Measurements from ENCODE around the gene ICAM4. TPM values are rescaled to one million over a fixed set of nuclear protein-coding genes. Genes with fewer than 3 reads are reported as not detected.
A peak's percentile ranks its signal among the peaks of the same experiment; 100 is the strongest.
"Not testable (repeated sequence)": the region's sequence is repeated elsewhere in the genome, so short reads cannot be mapped to it uniquely, and the experiment has no call there.

ICAM4 gene
- total RNA-seq: 1 to 10 TPM; 1.4 to 2.1 TPM

- Mint-ChIP-seq H3K27me3 (peaks cover 8 to 9% of the 10 kb centered on the region in 2 donors), H3K27ac (peak within 1 kb of the TSS in 1 of 2 donors; percentile 17), H3K4me3 (peak within 1 kb of the TSS; percentile 56), H3K36me3 (peaks cover 12% of the 10 kb centered on the region), H3K4me1 (ENCODE audit: low read depth in 2 of 2) (peaks cover 44 to 65% of the 10 kb centered on the region in 2 donors), H3K9me3 (no peaks in the 10 kb centered on the region)
- DNase-seq (ENCODE audit: low spot score) (peak; percentile 60), ATAC-seq (no peak)
These were observed at the start of gene ICAM4 for GRCh38 chr19:10286803-10287737. ICAM4 (plus strand) TSS chr19:10286955; CDS start chr19:10287013, 58 bp downstream.

- no peaks in the 10 kb centered on the region for H3K27me3 Mint-ChIP-seq
- DNase-seq (ENCODE audit: low spot score) (no peak), ATAC-seq (no peak)
- peaks cover 13 to 18% of the 10 kb centered on the region in 2 donors for H3K4me1 Mint-ChIP-seq (ENCODE audit: low read depth in 2 of 2)
- H3K9me3 Mint-ChIP-seq: no peaks in the 10 kb centered on the region
- no peaks in the 10 kb centered on the region for H3K36me3 Mint-ChIP-seq
- H3K27ac Mint-ChIP-seq: peak overlapping the region in 1 of 2 donors; percentile 50
- no peak overlapping the region for H3K4me3 Mint-ChIP-seq
These were observed 49.1 kb upstream of the ICAM4 start for GRCh38 chr19:10237702-10238101.

- Mint-ChIP-seq H3K36me3 (no peaks in the 10 kb centered on the region), H3K27me3 (no peaks in the 10 kb centered on the region), H3K27ac (peak overlapping the region in 1 of 2 donors; percentile 50), H3K4me1 (ENCODE audit: low read depth in 2 of 2) (peaks cover 13 to 18% of the 10 kb centered on the region in 2 donors), H3K9me3 (no peaks in the 10 kb centered on the region), H3K4me3 (peak overlapping the region; percentile 17)
- DNase-seq (ENCODE audit: low spot score) (no peak), ATAC-seq (no peak)
These were observed 48.5 kb upstream of the ICAM4 start for GRCh38 chr19:10238172-10238783.

- ATAC-seq; H3K9me3 Mint-ChIP-seq; H3K27me3 Mint-ChIP-seq; H3K4me1 Mint-ChIP-seq (ENCODE audit: low read depth in 2 of 2); H3K27ac Mint-ChIP-seq; H3K4me3 Mint-ChIP-seq; DNase-seq (ENCODE audit: low spot score); H3K36me3 Mint-ChIP-seq: not testable (repeated sequence)
These were observed 44.8 kb upstream of the ICAM4 start for GRCh38 chr19:10241826-10242449.

GRCh38 chr19:10243606-10244005 is 43.1 kb upstream of the ICAM4 start:
- Mint-ChIP-seq H3K4me3 (no peak overlapping the region), H3K27ac (no peak overlapping the region), H3K9me3 (no peaks in the 10 kb centered on the region), H3K4me1 (ENCODE audit: low read depth in 2 of 2) (peaks cover 0 to 3% of the 10 kb centered on the region in 2 donors), H3K36me3 (no peaks in the 10 kb centered on the region), H3K27me3 (no peaks in the 10 kb centered on the region)
- ATAC-seq: no peak
- DNase-seq (ENCODE audit: low spot score): no peak

GRCh38 chr19:10245189-10245939 is 41.4 kb upstream of the ICAM4 start:
- no peak for ATAC-seq
- Mint-ChIP-seq H3K36me3 (no peaks in the 10 kb centered on the region), H3K27ac (no peak overlapping the region), H3K9me3 (no peaks in the 10 kb centered on the region), H3K4me3 (no peak overlapping the region), H3K4me1 (ENCODE audit: low read depth in 2 of 2) (peaks cover 0 to 2% of the 10 kb centered on the region in 2 donors), H3K27me3 (no peaks in the 10 kb centered on the region)
- no peak for DNase-seq (ENCODE audit: low spot score)

- Mint-ChIP-seq H3K36me3 (no peaks in the 10 kb centered on the region), H3K4me3 (no peak overlapping the region), H3K9me3 (no peaks in the 10 kb centered on the region), H3K27ac (no peak overlapping the region), H3K4me1 (ENCODE audit: low read depth in 2 of 2) (peaks cover 0 to 2% of the 10 kb centered on the region in 2 donors), H3K27me3 (no peaks in the 10 kb centered on the region)
- ATAC-seq: no peak
- no peak for DNase-seq (ENCODE audit: low spot score)
These were observed 40.2 kb upstream of the ICAM4 start for GRCh38 chr19:10246511-10246910.

- Mint-ChIP-seq H3K27me3 (no peaks in the 10 kb centered on the region), H3K4me3 (peak within 1 kb of the TSS; percentile 96), H3K36me3 (peaks cover 9% of the 10 kb centered on the region), H3K4me1 (ENCODE audit: low read depth in 2 of 2) (peaks cover 13 to 14% of the 10 kb centered on the region in 2 donors), H3K9me3 (no peaks in the 10 kb centered on the region), H3K27ac (peak within 1 kb of the TSS; percentile 84 to 92)
- ATAC-seq (peak; percentile 97 to 98), DNase-seq (ENCODE audit: low spot score) (peak; percentile 98)
These were observed 34.7 kb upstream of the ICAM4 start, which contains the start of gene MRPL4 for GRCh38 chr19:10251792-10252694. MRPL4 (plus strand) TSS chr19:10252214; CDS start chr19:10252254, 40 bp downstream.

- peak; percentile 13 for DNase-seq (ENCODE audit: low spot score)
- no peaks in the 10 kb centered on the region for H3K27me3 Mint-ChIP-seq
- H3K4me3 Mint-ChIP-seq: peak overlapping the region; percentile 96
- no peaks in the 10 kb centered on the region for H3K9me3 Mint-ChIP-seq
- ATAC-seq: no peak
- peaks cover 15% of the 10 kb centered on the region for H3K36me3 Mint-ChIP-seq
- peaks cover 13 to 18% of the 10 kb centered on the region in 2 donors for H3K4me1 Mint-ChIP-seq (ENCODE audit: low read depth in 2 of 2)
- H3K27ac Mint-ChIP-seq: peak overlapping the region; percentile 84 to 92
These were observed 34.0 kb upstream of the ICAM4 start for GRCh38 chr19:10252707-10253106.

GRCh38 chr19:10254244-10254643 is 32.5 kb upstream of the ICAM4 start:
- Mint-ChIP-seq H3K36me3 (peaks cover 17% of the 10 kb centered on the region), H3K4me1 (ENCODE audit: low read depth in 2 of 2) (peaks cover 13 to 18% of the 10 kb centered on the region in 2 donors), H3K27me3 (no peaks in the 10 kb centered on the region)

GRCh38 chr19:10255358-10255757 is 31.4 kb upstream of the ICAM4 start:
- ATAC-seq (no peak), DNase-seq (ENCODE audit: low spot score) (no peak)
- H3K9me3 Mint-ChIP-seq: no peaks in the 10 kb centered on the region
- peaks cover 17% of the 10 kb centered on the region for H3K36me3 Mint-ChIP-seq
- no peak overlapping the region for H3K27ac Mint-ChIP-seq
- no peaks in the 10 kb centered on the region for H3K27me3 Mint-ChIP-seq
- no peak overlapping the region for H3K4me3 Mint-ChIP-seq
- peaks cover 13 to 18% of the 10 kb centered on the region in 2 donors for H3K4me1 Mint-ChIP-seq (ENCODE audit: low read depth in 2 of 2)

More at GRCh38 chr19:10254244-10254643, 32.5 kb upstream of the ICAM4 start:
- Mint-ChIP-seq H3K9me3 (no peaks in the 10 kb centered on the region), H3K4me3 (peak overlapping the region; percentile 5), H3K27ac (no peak overlapping the region)
- DNase-seq (ENCODE audit: low spot score) (no peak), ATAC-seq (no peak)

GRCh38 chr19:10256551-10256950 is 30.2 kb upstream of the ICAM4 start:
- peaks cover 17% of the 10 kb centered on the region for H3K36me3 Mint-ChIP-seq

More at GRCh38 chr19:10256551-10256950, 30.2 kb upstream of the ICAM4 start:
- Mint-ChIP-seq H3K4me3 (no peak overlapping the region), H3K27ac (no peak overlapping the region), H3K27me3 (no peaks in the 10 kb centered on the region), H3K9me3 (no peaks in the 10 kb centered on the region), H3K4me1 (ENCODE audit: low read depth in 2 of 2) (peaks cover 13 to 18% of the 10 kb centered on the region in 2 donors)
- DNase-seq (ENCODE audit: low spot score) (peak; percentile 23), ATAC-seq (no peak)
